ENCODE measurements around the gene FAM98C. TPM values are rescaled to one million over a fixed set of nuclear protein-coding genes. Genes with fewer than 3 reads are reported as not detected.
"Not testable (repeated sequence)": the region's sequence is repeated elsewhere in the genome, so short reads cannot be mapped to it uniquely, and the experiment has no call there.

The FAM98C gene
- polyA plus RNA-seq, result 10 to 100 TPM; 13.8 to 24.8 (median 16.9) TPM

GRCh38 chr19:38402967-38403674, at the start of gene FAM98C:
Gene FAM98C, plus strand, starts transcription at chr19:38403093. Its CDS starts 61 bp downstream, at chr19:38403154.
- 0 to 1% (median 0%) methylated on average over 60 to 82 of the region's 82 CpGs for WGBS, 3 donors
- H3K27ac ChIP-seq (ENCODE audit: low read depth, low read length), result no peak within 1 kb of the TSS

- WGBS, 3 donors, result 63 to 80% (median 79%) methylated on average over 16 of the region's 16 CpGs
- no peak overlapping the region for H3K27ac ChIP-seq (ENCODE audit: low read depth, low read length)
These were observed 46.9 kb upstream of the FAM98C start for GRCh38 chr19:38355728-38356725.

- H3K27ac ChIP-seq (ENCODE audit: low read depth, low read length), result no peak overlapping the region
- WGBS, 3 donors, result 29 to 37% (median 37%) methylated on average over 5 of the region's 5 CpGs
These were observed 44.8 kb upstream of the FAM98C start for GRCh38 chr19:38358071-38358470.

- H3K27ac ChIP-seq (ENCODE audit: low read depth, low read length), result no peak overlapping the region
- WGBS, 3 donors, result 44 to 54% (median 51%) methylated on average over 18 of the region's 18 CpGs
These were observed 43.5 kb upstream of the FAM98C start for GRCh38 chr19:38359242-38360021.

GRCh38 chr19:38360351-38360750, 42.5 kb upstream of the FAM98C start:
- H3K27ac ChIP-seq (ENCODE audit: low read depth, low read length), result no peak overlapping the region
- 69 to 82% (median 79%) methylated on average over 9 of the region's 9 CpGs for WGBS, 3 donors

GRCh38 chr19:38360839-38361631, 41.9 kb upstream of the FAM98C start:
- 13 to 25% (median 25%) methylated on average over 19 to 23 of the region's 23 CpGs for WGBS, 3 donors
- no peak overlapping the region for H3K27ac ChIP-seq (ENCODE audit: low read depth, low read length)

- no peak overlapping the region for H3K27ac ChIP-seq (ENCODE audit: low read depth, low read length)
- WGBS, 3 donors, result 0 to 1% (median 1%) methylated on average over 32 to 37 of the region's 37 CpGs
These were observed 41.2 kb upstream of the FAM98C start for GRCh38 chr19:38361633-38362075.

- no peak overlapping the region for H3K27ac ChIP-seq (ENCODE audit: low read depth, low read length)
- WGBS, 3 donors, result 1 to 2% (median 2%) methylated on average over 59 to 68 of the region's 68 CpGs
These were observed 40.6 kb upstream of the FAM98C start for GRCh38 chr19:38362076-38362945.

- not testable (repeated sequence) for H3K27ac ChIP-seq (ENCODE audit: low read depth, low read length)
- 65 to 84% (median 83%) methylated on average over 14 to 15 of the region's 16 CpGs for WGBS, 3 donors
These were observed 39.8 kb upstream of the FAM98C start for GRCh38 chr19:38362946-38363688.

- H3K27ac ChIP-seq (ENCODE audit: low read depth, low read length), result no peak overlapping the region
- WGBS, 3 donors, result 60 to 84% (median 77%) methylated on average over 10 to 12 of the region's 12 CpGs
These were observed 35.9 kb upstream of the FAM98C start for GRCh38 chr19:38367041-38367440.

GRCh38 chr19:38369584-38369983, 33.3 kb upstream of the FAM98C start:
- WGBS, 3 donors, result 72 to 93% (median 89%) methylated on average over 2 of the region's 2 CpGs
- no peak overlapping the region for H3K27ac ChIP-seq (ENCODE audit: low read depth, low read length)

- H3K27ac ChIP-seq (ENCODE audit: low read depth, low read length), result no peak overlapping the region
- WGBS, 3 donors, result 63 to 78% (median 71%) methylated on average over 12 of the region's 12 CpGs
These were observed 32.6 kb upstream of the FAM98C start for GRCh38 chr19:38370299-38370698.

- 72 to 80% (median 73%) methylated on average over 6 of the region's 6 CpGs for WGBS, 3 donors
- no peak overlapping the region for H3K27ac ChIP-seq (ENCODE audit: low read depth, low read length)
These were observed 31.8 kb upstream of the FAM98C start for GRCh38 chr19:38371081-38371480.

GRCh38 chr19:38373907-38374331, 29.0 kb upstream of the FAM98C start:
- peak overlapping the region; percentile 76 for H3K27ac ChIP-seq (ENCODE audit: low read depth, low read length)
- 72 to 74% (median 73%) methylated on average over 6 of the region's 6 CpGs for WGBS, 3 donors

GRCh38 chr19:38374332-38375097, 28.4 kb upstream of the FAM98C start, which contains the start of gene PSMD8:
Gene PSMD8, plus strand, starts transcription at chr19:38374571. Its CDS starts 31 bp downstream, at chr19:38374602.
- 0% methylated on average over 65 of the region's 65 CpGs for WGBS, 3 donors
- peak within 1 kb of the TSS; percentile 76 for H3K27ac ChIP-seq (ENCODE audit: low read depth, low read length)
